Stimulated activated CD8-positive, alpha-beta memory T cell treated with anti-CD3 and anti-CD28 coated beads, Interleukin-4, amount 100 ng/mL, for 4 hours (primary cell): Measurements from ENCODE around the gene RNH1.
"Not testable (repeated sequence)": the region's sequence is repeated elsewhere in the genome, so short reads cannot be mapped to it uniquely, and the experiment has no call there.

Experiments
- DNase-seq, 2 donors: peaks; one replicate each; pipeline ENCODE4 v3.0.0-alpha.2; 2020; ENCODE audit warnings: low read depth in 2 of 2, low spot score in 1 of 2

The RNH1 gene

GRCh38 chr11:477052-477715, 29.9 kb downstream of the RNH1 start:
- DNase-seq: no peak

DNA sequence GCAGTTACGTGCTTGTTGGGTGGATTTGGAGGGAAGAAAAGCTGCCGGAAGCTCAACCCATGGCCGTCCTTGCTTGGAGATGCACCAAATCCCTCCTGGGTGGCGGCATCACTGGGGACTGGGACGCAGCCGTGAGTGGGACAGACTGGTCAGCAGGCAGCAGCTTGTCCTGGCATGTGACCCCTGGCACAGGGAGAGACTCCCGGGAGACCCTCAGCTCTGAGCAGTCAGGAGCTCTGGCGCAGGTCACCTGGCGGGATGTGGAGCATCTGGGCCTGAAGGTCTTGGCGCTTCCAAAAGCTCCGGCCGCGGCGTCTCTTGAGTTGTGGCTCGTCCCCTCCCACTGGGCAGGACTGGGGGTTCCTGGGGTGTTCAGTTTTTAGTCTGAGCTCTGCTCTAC, 30.6 kb downstream of the RNH1 start:
- DNase-seq: no peak

DNA sequence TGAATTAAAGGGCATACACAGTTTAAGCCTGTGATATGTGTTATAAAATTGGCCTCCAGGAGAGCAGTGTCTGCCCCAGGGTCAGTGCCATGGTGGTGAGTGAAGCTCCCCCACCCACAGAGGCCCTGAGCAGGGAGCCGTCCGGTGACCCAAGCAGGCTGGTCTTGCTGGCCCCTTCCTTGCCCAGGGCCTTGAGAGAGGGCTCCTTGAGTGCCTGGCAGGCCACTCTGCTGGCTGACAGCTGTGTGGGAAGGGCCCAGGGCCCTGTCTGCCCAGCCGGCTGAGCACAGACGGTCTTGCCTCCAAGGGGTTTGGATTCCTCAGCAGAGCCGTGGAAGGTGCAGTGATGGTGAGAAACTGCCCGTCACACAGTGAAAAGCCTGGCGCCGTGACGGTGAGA, 31.1 kb downstream of the RNH1 start:
- DNase-seq: no peak

- no peak for DNase-seq
Measured at GRCh38 chr11:474914-475506, 32.0 kb downstream of the RNH1 start.

- no peak for DNase-seq
Measured at GRCh38 chr11:473962-474785, 32.9 kb downstream of the RNH1 start.

DNA sequence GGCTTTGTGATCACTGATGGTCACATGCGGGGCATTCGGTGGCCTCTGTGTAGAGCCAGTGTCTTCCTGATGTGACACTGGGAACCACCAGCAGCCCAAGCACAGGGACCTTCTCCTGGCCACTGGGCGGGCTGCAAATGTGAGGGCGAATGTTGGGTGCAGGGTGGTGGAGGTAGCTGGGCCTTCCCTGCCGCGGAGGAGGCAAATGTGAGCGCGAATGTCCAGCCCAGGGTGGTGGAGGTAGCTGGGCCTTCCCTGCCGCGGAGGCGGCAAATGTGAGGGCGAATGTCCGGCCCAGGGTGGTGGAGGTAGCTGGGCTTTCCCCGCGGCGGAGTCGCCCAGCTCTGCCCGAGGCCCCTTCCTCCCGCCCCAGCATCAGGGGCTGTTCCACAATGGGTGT, 33.6 kb downstream of the RNH1 start:
- no peak for DNase-seq

- no peak for DNase-seq
Measured at GRCh38 chr11:472816-473215, 34.2 kb downstream of the RNH1 start.

DNA sequence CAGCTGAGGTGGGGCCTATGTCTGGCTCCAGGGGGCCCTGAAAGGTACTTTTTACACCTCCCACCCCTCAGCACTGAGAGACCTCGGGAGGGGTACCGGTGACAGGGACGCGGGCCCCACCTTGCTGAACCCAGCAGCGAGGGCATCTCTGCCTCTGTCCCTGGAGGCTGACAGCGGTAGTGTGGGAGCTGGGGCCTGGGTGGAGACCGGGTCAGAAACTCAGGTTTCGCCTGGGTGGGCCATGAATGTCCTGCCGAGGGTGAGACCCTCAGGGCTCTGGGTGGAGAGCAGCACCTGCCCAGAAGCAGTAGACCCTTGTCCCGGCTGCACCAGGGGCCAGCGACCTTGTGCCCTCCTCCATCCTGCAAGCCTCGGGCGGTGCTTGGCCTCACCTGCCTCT, 34.8 kb downstream of the RNH1 start:
- DNase-seq: no peak

- DNase-seq: no peak
Measured at GRCh38 chr11:471468-472145, 35.4 kb downstream of the RNH1 start.

GRCh38 chr11:469684-470560, 37.1 kb downstream of the RNH1 start:
- no peak for DNase-seq

DNA sequence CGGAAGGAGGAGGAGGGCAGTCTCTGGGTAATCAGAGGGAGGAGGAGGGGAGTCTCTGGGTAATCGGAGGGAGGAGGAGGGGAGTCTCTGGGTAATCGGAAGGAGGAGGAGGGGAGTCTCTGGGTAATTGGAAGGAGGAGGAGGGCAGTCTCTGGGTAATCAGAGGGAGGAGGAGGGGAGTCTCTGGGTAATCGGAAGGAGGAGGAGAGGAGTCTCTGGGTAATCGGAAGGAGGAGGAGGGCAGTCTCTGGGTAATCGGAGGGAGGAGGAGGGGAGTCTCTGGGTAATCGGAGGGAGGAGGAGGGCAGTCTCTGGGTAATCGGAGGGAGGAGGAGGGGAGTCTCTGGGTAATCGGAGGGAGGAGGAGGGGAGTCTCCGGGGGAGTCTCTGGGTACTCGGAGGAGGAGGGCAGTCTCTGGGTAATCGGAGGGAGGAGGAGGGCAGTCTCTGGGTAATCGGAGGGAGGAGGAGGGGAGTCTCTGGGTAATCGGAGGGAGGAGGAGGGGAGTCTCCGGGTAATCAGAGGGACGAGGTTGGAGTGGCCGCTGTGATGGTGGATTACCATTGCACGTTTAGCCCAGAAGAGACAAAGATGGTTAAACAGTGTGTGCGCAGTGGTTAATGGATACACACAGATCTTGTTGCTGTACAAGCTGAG, 37.9 kb downstream of the RNH1 start:
- not testable (repeated sequence) for DNase-seq

DNA sequence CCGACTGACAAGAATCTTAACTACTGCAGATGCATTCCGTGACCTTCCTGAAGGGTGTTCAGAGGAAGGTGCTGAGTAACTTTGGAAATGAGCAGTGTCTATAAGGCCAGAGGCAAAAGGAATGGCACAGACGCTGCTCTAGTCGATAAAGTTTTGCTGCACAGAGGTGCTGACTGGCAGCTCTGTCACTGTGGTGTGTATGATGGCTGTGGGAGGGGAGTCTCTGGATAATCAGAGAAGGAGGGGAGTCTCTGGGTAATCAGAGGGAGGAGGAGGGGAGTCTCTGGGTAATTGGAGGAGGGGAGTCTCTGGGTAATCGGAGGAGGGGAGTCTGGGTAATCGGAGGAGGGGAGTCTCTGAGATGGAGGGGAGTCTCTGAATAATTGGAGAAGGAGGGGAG, 38.5 kb downstream of the RNH1 start:
- no peak for DNase-seq

DNA sequence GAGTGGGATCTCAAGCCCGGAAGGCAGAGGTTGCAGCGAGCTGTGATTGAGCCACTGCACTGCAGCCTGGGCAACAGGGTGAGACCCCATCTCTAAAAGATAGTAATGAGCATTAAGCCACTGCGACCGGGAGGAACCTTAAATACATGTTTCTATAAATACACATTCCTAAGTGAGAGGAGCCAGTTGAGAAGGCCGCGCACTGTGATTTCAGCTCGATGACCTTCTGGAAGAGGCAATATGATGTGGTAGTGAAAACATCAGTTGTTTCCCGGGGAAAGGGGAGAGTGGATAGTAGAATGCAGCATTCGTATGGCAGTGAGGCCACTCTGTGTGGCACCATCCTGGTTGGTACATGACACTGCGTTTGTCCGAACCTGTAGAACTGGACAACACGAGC, 39.0 kb downstream of the RNH1 start:
- no peak for DNase-seq

- no peak for DNase-seq
Measured at GRCh38 chr11:465896-466530, 41.0 kb downstream of the RNH1 start.

GRCh38 chr11:464316-464715, 42.7 kb downstream of the RNH1 start:
- DNase-seq: no peak

- DNase-seq: no peak
Measured at GRCh38 chr11:462107-462890, 44.7 kb downstream of the RNH1 start.

- DNase-seq: no peak
Measured at GRCh38 chr11:461626-462025, 45.4 kb downstream of the RNH1 start.

DNA sequence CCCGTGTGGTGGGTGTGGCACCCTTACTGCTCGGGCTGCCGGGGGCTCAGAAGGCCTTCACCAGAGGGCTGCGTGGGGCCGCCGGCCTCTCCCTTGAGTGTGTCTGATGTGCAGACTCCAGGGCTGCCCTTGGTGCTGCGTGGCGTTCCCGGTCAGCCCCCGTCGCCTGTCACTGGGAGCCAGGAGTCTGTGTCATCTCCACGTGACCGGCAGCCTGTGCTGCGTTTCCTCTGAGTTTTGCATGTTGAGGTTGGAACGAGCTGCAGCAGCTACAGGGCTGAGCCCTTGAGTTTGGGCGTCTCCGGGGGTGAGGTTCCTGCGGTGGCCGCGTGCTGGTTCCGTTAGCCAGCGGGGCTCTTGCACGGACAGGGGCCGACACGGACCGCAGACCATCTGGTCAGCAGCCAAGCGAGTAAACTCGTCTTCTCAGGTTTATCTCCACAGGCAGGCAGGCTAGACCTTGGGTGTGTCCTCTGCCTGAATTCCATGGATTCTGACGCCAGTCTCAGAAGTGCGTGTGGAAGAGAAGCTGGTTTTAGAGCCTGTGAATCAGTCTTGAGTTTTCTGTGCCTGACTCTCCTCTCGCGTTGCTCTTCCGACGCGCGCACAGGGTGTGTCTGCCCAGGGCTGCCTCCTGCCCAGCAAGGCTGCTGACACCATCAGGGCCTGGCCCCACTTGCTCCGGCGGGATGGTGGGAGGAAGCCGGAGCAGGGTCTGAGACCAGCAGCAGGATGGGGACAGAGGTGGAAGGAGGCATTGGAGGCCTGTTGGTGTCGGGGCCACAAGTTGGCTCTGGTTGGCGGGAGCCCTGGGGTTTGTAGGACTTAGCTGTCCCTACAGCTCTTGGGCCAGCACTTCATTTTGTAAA, 46.5 kb downstream of the RNH1 start:
- no peak for DNase-seq
